ENCODE measurements around the gene DZIP1.

The DZIP1 gene

GRCh38 chr13:95564091-95564490 lies 80.4 kb downstream of the DZIP1 start:
- Histone ChIP-seq H3K4me2 (ENCODE audit: low read depth, low read length, poor library complexity, severe bottlenecking) (no peak overlapping the region), H3K9me2 (replicated peaks; ENCODE audit: insufficient read depth, low read length) (no peaks in the 10 kb centered on the region), H4K20me1 (ENCODE audit: low read depth, low read length) (no peaks in the 10 kb centered on the region), H2AFZ (ENCODE audit: low read depth, low read length, severe bottlenecking) (no peak overlapping the region), H3K79me2 (ENCODE audit: insufficient read depth, low read length) (no peaks in the 10 kb centered on the region), H3K9me3 (ENCODE audit: insufficient read depth, low read length) (no peaks in the 10 kb centered on the region), H3K27me3 (ENCODE audit: low read length) (no peaks in the 10 kb centered on the region), H3K36me3 (ENCODE audit: low read length) (no peaks in the 10 kb centered on the region), H3K4me3 (ENCODE audit: insufficient read depth, low read length, poor library complexity, severe bottlenecking) (no peak overlapping the region), H3K9ac (ENCODE audit: low read length) (no peak overlapping the region), H3F3A (ENCODE audit: insufficient read depth) (no peaks in the 10 kb centered on the region), H3K27ac (ENCODE audit: low read depth, low read length) (no peak overlapping the region)
- TF ChIP-seq CTCF (IDR thresholded peaks at IDR 0.05; ENCODE audit: insufficient read depth, low read length, poor library complexity, severe bottlenecking) (no peak), EZH2phosphoT487 (conservative IDR thresholded peaks at IDR 0.05; ENCODE audit: low read length) (no peak)

GRCh38 chr13:95560387-95560786 lies 84.1 kb downstream of the DZIP1 start:
- Histone ChIP-seq H3F3A (ENCODE audit: insufficient read depth) (no peaks in the 10 kb centered on the region), H3K4me3 (ENCODE audit: insufficient read depth, low read length, poor library complexity, severe bottlenecking) (no peak overlapping the region), H3K9me3 (ENCODE audit: insufficient read depth, low read length) (no peaks in the 10 kb centered on the region), H3K4me2 (ENCODE audit: low read depth, low read length, poor library complexity, severe bottlenecking) (no peak overlapping the region), H3K27me3 (ENCODE audit: low read length) (no peaks in the 10 kb centered on the region), H3K36me3 (ENCODE audit: low read length) (no peaks in the 10 kb centered on the region), H2AFZ (ENCODE audit: low read depth, low read length, severe bottlenecking) (no peak overlapping the region), H3K27ac (ENCODE audit: low read depth, low read length) (no peak overlapping the region), H4K20me1 (ENCODE audit: low read depth, low read length) (no peaks in the 10 kb centered on the region), H3K9ac (ENCODE audit: low read length) (no peak overlapping the region), H3K79me2 (ENCODE audit: insufficient read depth, low read length) (no peaks in the 10 kb centered on the region), H3K9me2 (replicated peaks; ENCODE audit: insufficient read depth, low read length) (no peaks in the 10 kb centered on the region)
- TF ChIP-seq CTCF (IDR thresholded peaks at IDR 0.05; ENCODE audit: insufficient read depth, low read length, poor library complexity, severe bottlenecking) = no peak
- TF ChIP-seq EZH2phosphoT487 (conservative IDR thresholded peaks at IDR 0.05; ENCODE audit: low read length) = no peak

- H3F3A ChIP-seq (ENCODE audit: insufficient read depth) = no peaks in the 10 kb centered on the region
- H3K27ac ChIP-seq (ENCODE audit: low read depth, low read length) = no peak overlapping the region
These were observed 85.4 kb downstream of the DZIP1 start for GRCh38 chr13:95559100-95559499.

More at GRCh38 chr13:95559100-95559499, 85.4 kb downstream of the DZIP1 start:
- no peak overlapping the region for H3K9ac ChIP-seq (ENCODE audit: low read length)
- H4K20me1 ChIP-seq (ENCODE audit: low read depth, low read length) = no peaks in the 10 kb centered on the region
- H3K4me3 ChIP-seq (ENCODE audit: insufficient read depth, low read length, poor library complexity, severe bottlenecking) = no peak overlapping the region
- no peaks in the 10 kb centered on the region for H3K27me3 ChIP-seq (ENCODE audit: low read length)
- H3K36me3 ChIP-seq (ENCODE audit: low read length) = no peaks in the 10 kb centered on the region
- no peak overlapping the region for H2AFZ ChIP-seq (ENCODE audit: low read depth, low read length, severe bottlenecking)
- H3K79me2 ChIP-seq (ENCODE audit: insufficient read depth, low read length) = no peaks in the 10 kb centered on the region
- TF ChIP-seq CTCF (IDR thresholded peaks at IDR 0.05; ENCODE audit: insufficient read depth, low read length, poor library complexity, severe bottlenecking) (no peak), EZH2phosphoT487 (conservative IDR thresholded peaks at IDR 0.05; ENCODE audit: low read length) (no peak)
- no peak overlapping the region for H3K4me2 ChIP-seq (ENCODE audit: low read depth, low read length, poor library complexity, severe bottlenecking)
- H3K9me3 ChIP-seq (ENCODE audit: insufficient read depth, low read length) = no peaks in the 10 kb centered on the region
- no peaks in the 10 kb centered on the region for H3K9me2 ChIP-seq (replicated peaks; ENCODE audit: insufficient read depth, low read length)

Data from SU-DHL-6 (cell line).